Tibial nerve (tissue), 3 donors: ENCODE data around the gene INHBB.

Source experiments
- EP300 ChIP-seq, 2 donors: sonication (generic); formaldehyde crosslinking; IDR thresholded peaks; one replicate each; pipeline ENCODE4 v1.6.1; 2017; ENCODE audit warnings: antibody characterized with exemption in 2 of 2, mild to moderate bottlenecking in 1 of 2
- POLR2A ChIP-seq, 2 donors: fragments of 450-650 bp; IDR thresholded peaks; one replicate each; pipeline ENCODE4 v1.6.1; 2017; ENCODE audit warnings: antibody characterized with exemption in 2 of 2, mild to moderate bottlenecking in 2 of 2, moderate library complexity in 2 of 2

GRCh38 chr2:120302301-120302700, 43.6 kb upstream of the INHBB start:
- TF ChIP-seq EP300 (IDR thresholded peaks at IDR 0.05) (no peak), POLR2A (IDR thresholded peaks at IDR 0.05) (no peak)
